WTC11 (cell line): ENCODE measurements around the gene SLC35G2. TPM values are rescaled to one million over a fixed set of nuclear protein-coding genes. Genes with fewer than 3 reads are reported as not detected.

ENCODE experiments used
- ATAC-seq: fragments of 200-7000 bp; cut with Tn5 transposase; 2 replicates; pipeline ENCODE4 v1.10.0; 2021; ENCODE audit warnings: mild to moderate bottlenecking, moderate library complexity
- CTCF ChIA-PET: fragments of 300-600 bp; sonication (Branson Sonifier 250); formaldehyde crosslinking; loops from one replicate; lab custom pipeline; 2021; ENCODE audit warnings: antibody characterized with exemption; lab: Charles Lee
- POLR2A ChIA-PET: fragments of 350-600 bp; sonication (Branson Sonifier 250); formaldehyde crosslinking; loops from one replicate; lab custom pipeline; 2021; ENCODE audit warnings: antibody characterized with exemption; lab: Charles Lee
- DNase-seq: peaks from one replicate; pipeline ENCODE4 v3.0.0; 2021; ENCODE audit warnings: low spot score
- H3K27ac Mint-ChIP-seq: 2 replicates; pipeline ENCODE4 v1.8.0; 2021; ENCODE audit warnings: mixed read lengths
- H3K27me3 Mint-ChIP-seq: 2 replicates; pipeline ENCODE4 v1.8.0; 2021; ENCODE audit warnings: low read depth, mild to moderate bottlenecking, moderate library complexity, mixed read lengths
- H3K36me3 Mint-ChIP-seq: 2 replicates; pipeline ENCODE4 v1.8.0; 2021; ENCODE audit warnings: mixed read lengths
- H3K4me1 Mint-ChIP-seq: 2 replicates; pipeline ENCODE4 v1.8.0; 2022; ENCODE audit warnings: mixed read lengths
- H3K4me3 Mint-ChIP-seq: 2 replicates; pipeline ENCODE4 v1.8.0; 2021; ENCODE audit warnings: mild to moderate bottlenecking, moderate library complexity, mixed read lengths
- H3K9me3 Mint-ChIP-seq: 2 replicates; pipeline ENCODE4 v1.8.0; 2021; ENCODE audit warnings: mixed read lengths
- CREM ChIP-seq: sonication (generic); formaldehyde crosslinking; IDR thresholded peaks from 2 replicates; pipeline ENCODE4 v1.8.1; 2022; ENCODE audit warnings: mild to moderate bottlenecking, missing genetic modification reagents, moderate library complexity
- GTF2I ChIP-seq: fragments of 250-450 bp; sonication (Bioruptor Pico); conservative IDR thresholded peaks from 2 replicates; pipeline ENCODE4 v1.4.0; 2021; ENCODE audit warnings: mild to moderate bottlenecking
- JUN ChIP-seq: sonication (generic); formaldehyde crosslinking; IDR thresholded peaks from 2 replicates; pipeline ENCODE4 v1.8.0; 2023; ENCODE audit warnings: mild to moderate bottlenecking, missing genetic modification reagents
- MYBL2 ChIP-seq: sonication (generic); formaldehyde crosslinking; IDR thresholded peaks from 2 replicates; pipeline ENCODE4 v1.8.1; 2023; ENCODE audit warnings: mild to moderate bottlenecking, moderate library complexity, missing genetic modification reagents
- NFYB ChIP-seq: sonication (generic); formaldehyde crosslinking; conservative IDR thresholded peaks from 2 replicates; pipeline ENCODE4 v1.8.0; 2022; ENCODE audit warnings: low read depth, missing genetic modification reagents
- NR3C1 ChIP-seq: sonication (generic); formaldehyde crosslinking; conservative IDR thresholded peaks from 2 replicates; pipeline ENCODE4 v1.8.1; 2023; ENCODE audit warnings: low read depth, mild to moderate bottlenecking, missing genetic modification reagents
- RELA ChIP-seq: sonication (generic); formaldehyde crosslinking; IDR thresholded peaks from 2 replicates; pipeline ENCODE4 v1.8.1; 2022; ENCODE audit warnings: missing genetic modification reagents, mild to moderate bottlenecking, borderline replicate concordance
- SMAD3 ChIP-seq: sonication (generic); formaldehyde crosslinking; IDR thresholded peaks from 2 replicates; pipeline ENCODE4 v1.8.0; 2022; ENCODE audit warnings: missing genetic modification reagents, mild to moderate bottlenecking, borderline replicate concordance
- SOX15 ChIP-seq: fragments of 250-450 bp; sonication (Bioruptor Pico); IDR thresholded peaks from 2 replicates; pipeline ENCODE4 v1.9.0; 2021; ENCODE audit warnings: mild to moderate bottlenecking
- TCF7 ChIP-seq: sonication (generic); formaldehyde crosslinking; IDR thresholded peaks from 2 replicates; pipeline ENCODE4 v1.8.0; 2022; ENCODE audit warnings: mild to moderate bottlenecking, low read depth, missing genetic modification reagents, moderate library complexity
- TEAD4 ChIP-seq: sonication (generic); formaldehyde crosslinking; IDR thresholded peaks from 2 replicates; pipeline ENCODE4 v1.8.0; 2022; ENCODE audit warnings: mild to moderate bottlenecking, missing genetic modification reagents
- ZBTB21 ChIP-seq: sonication (generic); formaldehyde crosslinking; IDR thresholded peaks from 2 replicates; pipeline ENCODE4 v1.8.1; 2023; ENCODE audit warnings: mild to moderate bottlenecking, missing genetic modification reagents, borderline replicate concordance
- ZNF138 ChIP-seq: sonication (generic); formaldehyde crosslinking; conservative IDR thresholded peaks from 2 replicates; pipeline ENCODE4 v1.8.1; 2022; ENCODE audit warnings: mild to moderate bottlenecking, moderate library complexity, missing genetic modification reagents
- ZNF396 ChIP-seq: fragments of 250-450 bp; sonication (Bioruptor Pico); IDR thresholded peaks from 2 replicates; pipeline ENCODE4 v1.8.0; 2021; ENCODE audit warnings: mild to moderate bottlenecking, moderate library complexity, borderline replicate concordance
- ZNF671 ChIP-seq: fragments of 250-450 bp; sonication (Bioruptor Pico); IDR thresholded peaks from 2 replicates; pipeline ENCODE4 v1.8.0; 2021; ENCODE audit warnings: mild to moderate bottlenecking
- total RNA-seq: library from RNA; stranded (reverse); gene quantifications from 3 replicates; pipeline ENCODE4 v1.2.3, GENCODE V29; 2021
- TF ChIP-seq, protein P1 (sequence below): sonication (generic); formaldehyde crosslinking; IDR thresholded peaks from 2 replicates; pipeline ENCODE4 v1.8.1; 2023; ENCODE audit warnings: mild to moderate bottlenecking, missing genetic modification reagents
- TF ChIP-seq, protein P2 (sequence below): sonication (generic); formaldehyde crosslinking; IDR thresholded peaks from 2 replicates; pipeline ENCODE4 v1.8.1; 2022; ENCODE audit warnings: low read depth, mild to moderate bottlenecking, moderate library complexity, missing genetic modification reagents, borderline replicate concordance
- TF ChIP-seq, protein P3 (sequence below): fragments of 250-450 bp; sonication (Bioruptor Pico); conservative IDR thresholded peaks from 2 replicates; pipeline ENCODE4 v1.9.0; 2021; ENCODE audit warnings: mild to moderate bottlenecking
- TF ChIP-seq, protein P4 (sequence below): sonication (generic); formaldehyde crosslinking; IDR thresholded peaks from 2 replicates; pipeline ENCODE4 v1.8.0; 2022; ENCODE audit warnings: mild to moderate bottlenecking, missing genetic modification reagents
- TF ChIP-seq, protein P5 (sequence below): fragments of 200-600 bp; IDR thresholded peaks from 2 replicates; pipeline ENCODE4 v1.8.0; 2022; ENCODE audit warnings: antibody characterized with exemption
- TF ChIP-seq, protein P6 (sequence below): sonication (generic); formaldehyde crosslinking; IDR thresholded peaks from 2 replicates; pipeline ENCODE4 v1.8.0; 2023; ENCODE audit warnings: missing genetic modification reagents, mild to moderate bottlenecking, borderline replicate concordance

Gene SLC35G2
- total RNA-seq, 1 experiment from 2014 or later = 3.6 TPM

DNA sequence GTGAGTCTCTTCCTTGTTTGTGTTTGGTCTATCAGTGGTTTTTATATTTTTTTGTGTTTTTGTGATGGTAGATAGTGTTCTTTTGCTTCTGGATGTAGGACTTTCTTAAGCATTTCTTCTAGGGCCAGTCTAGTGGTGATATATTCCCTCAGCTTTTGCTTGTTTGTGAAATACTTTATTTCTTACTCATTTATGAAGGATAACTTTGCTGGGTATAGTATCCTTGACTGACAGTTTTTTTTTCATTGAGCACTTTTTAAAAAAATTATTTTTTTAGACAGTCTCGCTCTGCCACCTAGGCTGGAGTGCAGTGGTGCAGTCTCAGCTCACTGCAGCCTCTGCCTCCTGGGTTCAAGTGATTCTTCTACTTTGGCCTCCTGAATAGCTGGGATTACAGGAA, 85.0 kb downstream of the SLC35G2 start:
- Mint-ChIP-seq H3K4me1 (peaks cover 66% of the 10 kb centered on the region), H3K36me3 (peaks cover 3% of the 10 kb centered on the region; the same call in 1 of the 2 replicates), H3K4me3 (no peak overlapping the region), H3K27ac (no peak overlapping the region)
- CTCF ChIA-PET = no interaction called here
- POLR2A ChIA-PET = no interaction called here
- ATAC-seq = no peak
- TF ChIP-seq CREM (CRISPR knock-in tag) (no peak), ZNF671 (CRISPR knock-in tag) (no peak), RELA (no peak), JUN (CRISPR knock-in tag) (no peak)
- TF ChIP-seq, protein P1, sequence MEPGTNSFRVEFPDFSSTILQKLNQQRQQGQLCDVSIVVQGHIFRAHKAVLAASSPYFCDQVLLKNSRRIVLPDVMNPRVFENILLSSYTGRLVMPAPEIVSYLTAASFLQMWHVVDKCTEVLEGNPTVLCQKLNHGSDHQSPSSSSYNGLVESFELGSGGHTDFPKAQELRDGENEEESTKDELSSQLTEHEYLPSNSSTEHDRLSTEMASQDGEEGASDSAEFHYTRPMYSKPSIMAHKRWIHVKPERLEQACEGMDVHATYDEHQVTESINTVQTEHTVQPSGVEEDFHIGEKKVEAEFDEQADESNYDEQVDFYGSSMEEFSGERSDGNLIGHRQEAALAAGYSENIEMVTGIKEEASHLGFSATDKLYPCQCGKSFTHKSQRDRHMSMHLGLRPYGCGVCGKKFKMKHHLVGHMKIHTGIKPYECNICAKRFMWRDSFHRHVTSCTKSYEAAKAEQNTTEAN (CRISPR knock-in tag) = no peak
- TF ChIP-seq, all 79 proteins: peak for 0
- no peaks in the 10 kb centered on the region for H3K27me3 Mint-ChIP-seq
- peaks cover 7% of the 10 kb centered on the region; the same call in 1 of the 2 replicates for H3K9me3 Mint-ChIP-seq
- DNase-seq = no peak

DNA sequence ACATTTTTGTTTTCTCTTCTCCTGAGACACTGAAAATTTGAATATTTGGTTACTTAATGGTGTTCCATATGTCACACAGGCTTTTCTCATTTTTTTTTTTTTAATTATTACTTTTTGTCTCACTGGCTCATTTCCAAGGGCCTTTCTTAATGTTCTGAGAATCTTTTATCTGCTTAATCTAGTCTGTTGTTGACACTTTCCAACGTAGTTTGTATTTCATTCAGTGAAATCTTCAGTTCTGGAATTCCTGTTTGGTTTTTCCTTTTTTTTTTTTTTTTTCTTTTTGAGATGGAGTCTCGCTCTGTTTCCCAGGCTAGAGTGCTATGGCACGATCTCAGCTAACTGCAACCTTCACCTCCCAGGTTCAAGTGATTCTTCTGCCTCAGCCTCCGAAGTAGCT, 85.8 kb downstream of the SLC35G2 start:
- ChIA-PET POLR2A (no interaction called here), CTCF (interaction anchor here (0.7 kb wide), 1 partner anchor 20 kb away, joined by 3 read pairs; no protein-coding TSS in a partner anchor)
- no peak for DNase-seq
- peaks cover 65% of the 10 kb centered on the region for H3K4me1 Mint-ChIP-seq
- H3K27me3 Mint-ChIP-seq = no peaks in the 10 kb centered on the region
- no peak overlapping the region for H3K27ac Mint-ChIP-seq
- TF ChIP-seq MYBL2 (CRISPR knock-in tag) = no peak
- TF ChIP-seq, protein P2, sequence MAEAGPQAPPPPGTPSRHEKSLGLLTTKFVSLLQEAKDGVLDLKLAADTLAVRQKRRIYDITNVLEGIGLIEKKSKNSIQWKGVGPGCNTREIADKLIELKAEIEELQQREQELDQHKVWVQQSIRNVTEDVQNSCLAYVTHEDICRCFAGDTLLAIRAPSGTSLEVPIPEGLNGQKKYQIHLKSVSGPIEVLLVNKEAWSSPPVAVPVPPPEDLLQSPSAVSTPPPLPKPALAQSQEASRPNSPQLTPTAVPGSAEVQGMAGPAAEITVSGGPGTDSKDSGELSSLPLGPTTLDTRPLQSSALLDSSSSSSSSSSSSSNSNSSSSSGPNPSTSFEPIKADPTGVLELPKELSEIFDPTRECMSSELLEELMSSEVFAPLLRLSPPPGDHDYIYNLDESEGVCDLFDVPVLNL (CRISPR knock-in tag) = no peak
- TF ChIP-seq ZNF138 = no peak
- no peak for TF ChIP-seq ZNF396 (CRISPR knock-in tag)
- no peak for TF ChIP-seq TCF7 (CRISPR knock-in tag)
- no peak for TF ChIP-seq NR3C1 (CRISPR knock-in tag)
- TF ChIP-seq SOX15 (CRISPR knock-in tag) = no peak
- no peak for TF ChIP-seq NFYB
- TF ChIP-seq, protein P1 (CRISPR knock-in tag) = no peak
- TF ChIP-seq SMAD3 (CRISPR knock-in tag) = no peak
- TF ChIP-seq ZBTB21 (CRISPR knock-in tag) = no peak
- TF ChIP-seq, protein P3, sequence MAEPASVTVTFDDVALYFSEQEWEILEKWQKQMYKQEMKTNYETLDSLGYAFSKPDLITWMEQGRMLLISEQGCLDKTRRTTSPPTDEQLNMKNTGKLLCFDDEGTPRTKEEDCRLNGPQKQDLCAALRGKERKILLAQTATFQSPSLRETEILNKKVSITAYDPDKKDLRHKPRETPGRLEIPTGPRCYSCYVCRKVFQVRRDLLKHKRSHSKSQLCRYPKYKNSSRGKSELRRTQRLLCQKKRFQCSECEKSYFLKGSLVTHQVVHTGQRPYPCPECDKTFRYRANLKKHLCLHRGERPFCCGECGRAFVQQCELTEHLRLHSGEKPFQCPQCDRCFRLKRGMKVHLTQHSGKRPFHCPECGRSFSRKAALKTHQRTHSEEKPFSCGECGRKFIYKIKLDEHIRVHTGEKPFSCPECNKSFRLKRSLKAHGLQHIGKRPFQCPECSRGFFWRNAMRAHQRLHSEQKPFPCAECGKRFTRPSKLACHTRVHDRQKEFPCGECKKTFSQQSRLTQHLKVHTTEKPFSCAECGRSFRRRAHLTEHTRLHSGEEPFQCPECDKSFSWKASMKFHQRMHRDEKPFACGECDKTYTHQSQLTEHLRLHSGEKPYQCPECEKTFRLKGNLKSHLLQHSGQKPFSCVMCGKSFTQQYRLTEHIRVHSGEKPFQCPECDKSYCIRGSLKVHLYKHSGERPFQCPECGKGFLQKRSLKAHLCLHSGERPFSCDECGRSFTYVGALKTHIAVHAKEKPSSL (CRISPR knock-in tag) = no peak
- TF ChIP-seq, protein P4, sequence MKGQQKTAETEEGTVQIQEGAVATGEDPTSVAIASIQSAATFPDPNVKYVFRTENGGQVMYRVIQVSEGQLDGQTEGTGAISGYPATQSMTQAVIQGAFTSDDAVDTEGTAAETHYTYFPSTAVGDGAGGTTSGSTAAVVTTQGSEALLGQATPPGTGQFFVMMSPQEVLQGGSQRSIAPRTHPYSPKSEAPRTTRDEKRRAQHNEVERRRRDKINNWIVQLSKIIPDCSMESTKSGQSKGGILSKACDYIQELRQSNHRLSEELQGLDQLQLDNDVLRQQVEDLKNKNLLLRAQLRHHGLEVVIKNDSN (CRISPR knock-in tag) = no peak
- TF ChIP-seq TEAD4 (CRISPR knock-in tag) = no peak
- TF ChIP-seq GTF2I (CRISPR knock-in tag) = no peak
- TF ChIP-seq, protein P5, sequence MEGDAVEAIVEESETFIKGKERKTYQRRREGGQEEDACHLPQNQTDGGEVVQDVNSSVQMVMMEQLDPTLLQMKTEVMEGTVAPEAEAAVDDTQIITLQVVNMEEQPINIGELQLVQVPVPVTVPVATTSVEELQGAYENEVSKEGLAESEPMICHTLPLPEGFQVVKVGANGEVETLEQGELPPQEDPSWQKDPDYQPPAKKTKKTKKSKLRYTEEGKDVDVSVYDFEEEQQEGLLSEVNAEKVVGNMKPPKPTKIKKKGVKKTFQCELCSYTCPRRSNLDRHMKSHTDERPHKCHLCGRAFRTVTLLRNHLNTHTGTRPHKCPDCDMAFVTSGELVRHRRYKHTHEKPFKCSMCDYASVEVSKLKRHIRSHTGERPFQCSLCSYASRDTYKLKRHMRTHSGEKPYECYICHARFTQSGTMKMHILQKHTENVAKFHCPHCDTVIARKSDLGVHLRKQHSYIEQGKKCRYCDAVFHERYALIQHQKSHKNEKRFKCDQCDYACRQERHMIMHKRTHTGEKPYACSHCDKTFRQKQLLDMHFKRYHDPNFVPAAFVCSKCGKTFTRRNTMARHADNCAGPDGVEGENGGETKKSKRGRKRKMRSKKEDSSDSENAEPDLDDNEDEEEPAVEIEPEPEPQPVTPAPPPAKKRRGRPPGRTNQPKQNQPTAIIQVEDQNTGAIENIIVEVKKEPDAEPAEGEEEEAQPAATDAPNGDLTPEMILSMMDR = no peak
- TF ChIP-seq, protein P6, sequence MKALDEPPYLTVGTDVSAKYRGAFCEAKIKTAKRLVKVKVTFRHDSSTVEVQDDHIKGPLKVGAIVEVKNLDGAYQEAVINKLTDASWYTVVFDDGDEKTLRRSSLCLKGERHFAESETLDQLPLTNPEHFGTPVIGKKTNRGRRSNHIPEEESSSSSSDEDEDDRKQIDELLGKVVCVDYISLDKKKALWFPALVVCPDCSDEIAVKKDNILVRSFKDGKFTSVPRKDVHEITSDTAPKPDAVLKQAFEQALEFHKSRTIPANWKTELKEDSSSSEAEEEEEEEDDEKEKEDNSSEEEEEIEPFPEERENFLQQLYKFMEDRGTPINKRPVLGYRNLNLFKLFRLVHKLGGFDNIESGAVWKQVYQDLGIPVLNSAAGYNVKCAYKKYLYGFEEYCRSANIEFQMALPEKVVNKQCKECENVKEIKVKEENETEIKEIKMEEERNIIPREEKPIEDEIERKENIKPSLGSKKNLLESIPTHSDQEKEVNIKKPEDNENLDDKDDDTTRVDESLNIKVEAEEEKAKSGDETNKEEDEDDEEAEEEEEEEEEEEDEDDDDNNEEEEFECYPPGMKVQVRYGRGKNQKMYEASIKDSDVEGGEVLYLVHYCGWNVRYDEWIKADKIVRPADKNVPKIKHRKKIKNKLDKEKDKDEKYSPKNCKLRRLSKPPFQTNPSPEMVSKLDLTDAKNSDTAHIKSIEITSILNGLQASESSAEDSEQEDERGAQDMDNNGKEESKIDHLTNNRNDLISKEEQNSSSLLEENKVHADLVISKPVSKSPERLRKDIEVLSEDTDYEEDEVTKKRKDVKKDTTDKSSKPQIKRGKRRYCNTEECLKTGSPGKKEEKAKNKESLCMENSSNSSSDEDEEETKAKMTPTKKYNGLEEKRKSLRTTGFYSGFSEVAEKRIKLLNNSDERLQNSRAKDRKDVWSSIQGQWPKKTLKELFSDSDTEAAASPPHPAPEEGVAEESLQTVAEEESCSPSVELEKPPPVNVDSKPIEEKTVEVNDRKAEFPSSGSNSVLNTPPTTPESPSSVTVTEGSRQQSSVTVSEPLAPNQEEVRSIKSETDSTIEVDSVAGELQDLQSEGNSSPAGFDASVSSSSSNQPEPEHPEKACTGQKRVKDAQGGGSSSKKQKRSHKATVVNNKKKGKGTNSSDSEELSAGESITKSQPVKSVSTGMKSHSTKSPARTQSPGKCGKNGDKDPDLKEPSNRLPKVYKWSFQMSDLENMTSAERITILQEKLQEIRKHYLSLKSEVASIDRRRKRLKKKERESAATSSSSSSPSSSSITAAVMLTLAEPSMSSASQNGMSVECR = no peak
- no peak for TF ChIP-seq JUN (CRISPR knock-in tag)
- no peak overlapping the region for H3K4me3 Mint-ChIP-seq
- ATAC-seq = no peak
- peaks cover 7% of the 10 kb centered on the region; the same call in 1 of the 2 replicates for H3K9me3 Mint-ChIP-seq
- H3K36me3 Mint-ChIP-seq = peaks cover 3% of the 10 kb centered on the region; the same call in 1 of the 2 replicates
